Measurements from ENCODE around the gene TMEM131L.
A peak's percentile ranks its signal among the peaks of the same experiment; 100 is the strongest.
"Not testable (repeated sequence)": the region's sequence is repeated elsewhere in the genome, so short reads cannot be mapped to it uniquely, and the experiment has no call there.

Gene TMEM131L

GRCh38 chr4:153466081-153466948, at the start of gene TMEM131L:
Gene TMEM131L, plus strand, starts transcription at chr4:153466360. Its CDS starts 38 bp downstream, at chr4:153466398.
- peaks cover 25% of the 10 kb centered on the region for H3F3A ChIP-seq (ENCODE audit: insufficient read depth, low read length)

GRCh38 chr4:153416456-153416855, 49.7 kb upstream of the TMEM131L start:
- H3F3A ChIP-seq (ENCODE audit: insufficient read depth, low read length), result not testable (repeated sequence)

More at GRCh38 chr4:153466081-153466948, at the start of gene TMEM131L:
- H2AFZ ChIP-seq (ENCODE audit: low read length), result peak within 1 kb of the TSS; percentile 99
- no peaks in the 10 kb centered on the region for H3K9me2 ChIP-seq (replicated peaks; ENCODE audit: insufficient read depth, low read length)
- H3K4me2 ChIP-seq (ENCODE audit: low read depth, low read length), result peak within 1 kb of the TSS; percentile 97
- DNase-seq, result peak; percentile 67
- H3K9me3 ChIP-seq (replicated peaks; ENCODE audit: insufficient read depth, low read length), result no peaks in the 10 kb centered on the region
- H3K27me3 ChIP-seq (replicated peaks; ENCODE audit: insufficient read depth, low read length), result peaks cover 21% of the 10 kb centered on the region
- H3K36me3 ChIP-seq (replicated peaks; ENCODE audit: insufficient read depth, low read length), result no peaks in the 10 kb centered on the region
- H3K27ac ChIP-seq (ENCODE audit: low read length), result peak within 1 kb of the TSS; percentile 20; the same call in 1 of the 2 replicates
- H3K9ac ChIP-seq (ENCODE audit: low read length), result peak within 1 kb of the TSS; percentile 64
- H3K4me1 ChIP-seq (ENCODE audit: low read length), result peaks cover 22% of the 10 kb centered on the region
- H4K20me1 ChIP-seq (ENCODE audit: insufficient read depth, low read length), result no peaks in the 10 kb centered on the region
- no peak for TF ChIP-seq CTCF (IDR thresholded peaks at IDR 0.05; ENCODE audit: low read length)
- no peak for TF ChIP-seq EZH2 (optimal IDR thresholded peaks at IDR 0.05; ENCODE audit: low read depth, low read length)
- no peak for TF ChIP-seq EZH2phosphoT487 (IDR thresholded peaks at IDR 0.05; ENCODE audit: low read length)
- H3K4me3 ChIP-seq (ENCODE audit: low read length), result peak within 1 kb of the TSS; percentile 96
- H3K79me2 ChIP-seq (ENCODE audit: low read length), result peaks cover 5% of the 10 kb centered on the region; the same call in 1 of the 2 replicates

GRCh38 chr4:153418121-153418520, 48.0 kb upstream of the TMEM131L start:
- no peak for DNase-seq
- Histone ChIP-seq H3K36me3 (replicated peaks; ENCODE audit: insufficient read depth, low read length) (no peaks in the 10 kb centered on the region), H3K27me3 (replicated peaks; ENCODE audit: insufficient read depth, low read length) (no peaks in the 10 kb centered on the region), H3K27ac (ENCODE audit: low read length) (no peak overlapping the region), H3K4me2 (ENCODE audit: low read depth, low read length) (no peak overlapping the region), H2AFZ (ENCODE audit: low read length) (no peak overlapping the region), H3K4me1 (ENCODE audit: low read length) (no peaks in the 10 kb centered on the region), H3K9me3 (replicated peaks; ENCODE audit: insufficient read depth, low read length) (no peaks in the 10 kb centered on the region), H3K9ac (ENCODE audit: low read length) (no peak overlapping the region), H3K79me2 (ENCODE audit: low read length) (no peaks in the 10 kb centered on the region), H3F3A (ENCODE audit: insufficient read depth, low read length) (no peaks in the 10 kb centered on the region), H3K9me2 (replicated peaks; ENCODE audit: insufficient read depth, low read length) (no peaks in the 10 kb centered on the region), H3K4me3 (ENCODE audit: low read length) (no peak overlapping the region), H4K20me1 (ENCODE audit: insufficient read depth, low read length) (no peaks in the 10 kb centered on the region)
- no peak for TF ChIP-seq CTCF (IDR thresholded peaks at IDR 0.05; ENCODE audit: low read length)
- no peak for TF ChIP-seq EZH2 (optimal IDR thresholded peaks at IDR 0.05; ENCODE audit: low read depth, low read length)
- TF ChIP-seq EZH2phosphoT487 (IDR thresholded peaks at IDR 0.05; ENCODE audit: low read length), result no peak

More at GRCh38 chr4:153416456-153416855, 49.7 kb upstream of the TMEM131L start:
- H3K9ac ChIP-seq (ENCODE audit: low read length); H3K79me2 ChIP-seq (ENCODE audit: low read length); H3K36me3 ChIP-seq (replicated peaks; ENCODE audit: insufficient read depth, low read length); H3K4me1 ChIP-seq (ENCODE audit: low read length); H3K4me2 ChIP-seq (ENCODE audit: low read depth, low read length); H3K9me3 ChIP-seq (replicated peaks; ENCODE audit: insufficient read depth, low read length); H3K27me3 ChIP-seq (replicated peaks; ENCODE audit: insufficient read depth, low read length); H3K9me2 ChIP-seq (replicated peaks; ENCODE audit: insufficient read depth, low read length); H3K27ac ChIP-seq (ENCODE audit: low read length); H2AFZ ChIP-seq (ENCODE audit: low read length); DNase-seq; H4K20me1 ChIP-seq (ENCODE audit: insufficient read depth, low read length); H3K4me3 ChIP-seq (ENCODE audit: low read length): not testable (repeated sequence)

GRCh38 chr4:153418558-153418957, 47.6 kb upstream of the TMEM131L start:
- Histone ChIP-seq H4K20me1 (ENCODE audit: insufficient read depth, low read length) (no peaks in the 10 kb centered on the region), H3K36me3 (replicated peaks; ENCODE audit: insufficient read depth, low read length) (no peaks in the 10 kb centered on the region), H3K4me2 (ENCODE audit: low read depth, low read length) (no peak overlapping the region), H3K79me2 (ENCODE audit: low read length) (no peaks in the 10 kb centered on the region), H3K4me1 (ENCODE audit: low read length) (no peaks in the 10 kb centered on the region), H3K9ac (ENCODE audit: low read length) (no peak overlapping the region), H3K4me3 (ENCODE audit: low read length) (no peak overlapping the region), H2AFZ (ENCODE audit: low read length) (no peak overlapping the region), H3K9me3 (replicated peaks; ENCODE audit: insufficient read depth, low read length) (no peaks in the 10 kb centered on the region), H3K27me3 (replicated peaks; ENCODE audit: insufficient read depth, low read length) (no peaks in the 10 kb centered on the region), H3F3A (ENCODE audit: insufficient read depth, low read length) (no peaks in the 10 kb centered on the region), H3K9me2 (replicated peaks; ENCODE audit: insufficient read depth, low read length) (no peaks in the 10 kb centered on the region), H3K27ac (ENCODE audit: low read length) (no peak overlapping the region)
- no peak for DNase-seq
- TF ChIP-seq CTCF (IDR thresholded peaks at IDR 0.05; ENCODE audit: low read length) (no peak), EZH2phosphoT487 (IDR thresholded peaks at IDR 0.05; ENCODE audit: low read length) (no peak), EZH2 (optimal IDR thresholded peaks at IDR 0.05; ENCODE audit: low read depth, low read length) (no peak)
